GM19467 (cell line): Measurements from ENCODE around the gene NAB1.
"Not testable (repeated sequence)": the region's sequence is repeated elsewhere in the genome, so short reads cannot be mapped to it uniquely, and the experiment has no call there.

Experiments
- ATAC-seq: cut with Tn5 transposase; IDR thresholded peaks from one replicate; pipeline ENCODE4 v1.9.1; 2021; ENCODE audit warnings: mild to moderate bottlenecking, moderate library complexity; ENCODE audit not compliant: unreplicated experiment

The NAB1 gene

GRCh38 chr2:190708650-190709049 lies 59.8 kb downstream of the NAB1 start:
- ATAC-seq = not testable (repeated sequence)

DNA sequence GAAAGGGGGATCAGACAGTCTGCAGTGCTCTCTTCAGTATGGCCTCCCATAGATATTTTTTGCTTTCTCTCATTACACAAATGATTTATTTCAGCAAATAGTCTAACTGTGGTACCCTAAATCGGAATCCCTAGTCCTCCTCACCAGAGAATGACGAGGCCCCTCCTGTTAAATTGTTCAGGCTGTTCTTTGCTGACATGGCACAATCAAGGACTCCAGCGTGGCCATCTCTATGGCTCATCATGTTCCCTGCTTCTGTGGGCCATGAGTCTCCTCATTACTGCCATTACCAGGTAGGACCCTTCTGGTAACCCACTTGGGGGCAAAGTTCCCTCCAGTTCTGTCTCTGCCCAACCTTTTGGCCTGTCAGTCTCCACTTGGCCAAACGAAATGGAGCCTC lies 62.2 kb downstream of the NAB1 start:
- no peak for ATAC-seq

DNA sequence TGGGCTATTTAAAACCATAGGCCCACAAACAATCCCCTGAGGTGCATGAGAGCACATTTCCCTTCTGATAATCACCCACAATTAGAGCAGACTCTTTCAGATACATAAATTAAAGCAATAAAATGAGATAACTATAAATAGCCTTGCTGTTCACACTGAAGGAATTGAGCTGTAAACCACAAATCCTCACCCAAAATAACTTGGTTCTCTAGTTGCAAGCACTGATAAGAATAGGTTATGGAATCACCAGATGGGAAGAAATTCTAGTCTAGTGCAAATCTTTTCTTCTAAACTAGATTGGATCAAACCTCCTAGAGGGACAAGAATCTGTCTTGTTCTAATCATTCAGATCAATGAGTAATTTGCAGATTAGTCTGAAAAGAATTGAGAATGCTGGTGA lies 64.6 kb downstream of the NAB1 start:
- ATAC-seq = no peak

- no peak for ATAC-seq
These were observed 66.1 kb downstream of the NAB1 start for GRCh38 chr2:190714958-190715357.

GRCh38 chr2:190716176-190716807 lies 67.4 kb downstream of the NAB1 start:
- ATAC-seq = no peak

- no peak for ATAC-seq
These were observed 68.4 kb downstream of the NAB1 start for GRCh38 chr2:190717306-190717705.

GRCh38 chr2:190717764-190718651 lies 69.1 kb downstream of the NAB1 start:
- ATAC-seq = no peak

- ATAC-seq = peak; percentile 54
These were observed 70.0 kb downstream of the NAB1 start for GRCh38 chr2:190718652-190719526.

DNA sequence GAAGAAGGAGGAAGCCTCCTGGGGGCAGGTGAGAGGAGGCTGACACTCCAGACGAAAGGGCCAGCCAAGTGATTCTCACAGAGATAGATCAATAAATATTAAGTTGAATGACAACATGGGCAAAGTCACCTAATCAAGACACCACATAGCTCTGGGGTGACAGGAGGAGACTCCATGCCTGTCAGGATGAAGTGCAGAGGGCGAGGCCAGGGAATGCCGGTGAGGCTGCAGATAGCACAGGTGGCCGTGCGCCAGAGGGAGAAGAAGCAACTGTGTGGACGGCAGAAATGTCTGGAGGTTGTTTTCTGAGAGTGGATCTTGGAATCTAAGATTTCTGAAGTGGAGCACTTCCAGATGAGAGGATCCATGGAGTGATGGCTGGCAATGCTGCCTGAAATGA lies 71.4 kb downstream of the NAB1 start:
- ATAC-seq = no peak

- no peak for ATAC-seq
These were observed 71.8 kb downstream of the NAB1 start for GRCh38 chr2:190720691-190721090.

DNA sequence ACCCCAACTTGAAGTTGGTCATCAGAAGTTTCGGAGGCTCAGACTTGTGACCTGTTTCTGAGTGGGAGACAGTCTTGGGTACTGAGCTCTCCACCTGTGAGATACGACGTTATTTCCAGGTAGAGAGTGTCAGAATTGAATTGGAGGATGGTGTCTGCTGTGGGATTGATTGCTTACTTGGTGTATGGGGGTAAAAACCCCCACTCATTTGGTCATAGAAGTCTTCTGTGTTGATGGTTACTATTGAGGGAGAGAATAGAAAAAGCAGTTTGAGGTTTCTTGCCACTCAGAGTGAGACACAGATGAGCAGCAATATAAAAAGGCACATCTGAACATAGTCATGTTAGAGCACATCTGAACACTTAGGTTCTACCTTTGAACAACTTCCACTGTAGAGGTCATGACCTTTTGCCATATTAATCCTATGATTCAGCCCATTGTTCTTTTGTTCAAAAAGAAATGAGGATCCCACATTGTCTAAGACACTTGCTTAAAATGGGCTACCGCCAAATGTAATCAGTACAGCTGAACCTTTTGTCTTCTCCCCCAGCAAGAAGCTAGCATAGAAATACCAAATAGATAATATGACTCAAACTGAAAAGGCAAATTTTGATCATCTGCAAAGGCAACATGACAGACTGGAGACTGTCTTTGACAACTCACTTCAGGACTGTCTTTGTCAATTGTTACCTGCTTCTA lies 73.3 kb downstream of the NAB1 start:
- peak; percentile 50 for ATAC-seq

GRCh38 chr2:190722835-190723234 lies 74.0 kb downstream of the NAB1 start:
- ATAC-seq = peak; percentile 2

DNA sequence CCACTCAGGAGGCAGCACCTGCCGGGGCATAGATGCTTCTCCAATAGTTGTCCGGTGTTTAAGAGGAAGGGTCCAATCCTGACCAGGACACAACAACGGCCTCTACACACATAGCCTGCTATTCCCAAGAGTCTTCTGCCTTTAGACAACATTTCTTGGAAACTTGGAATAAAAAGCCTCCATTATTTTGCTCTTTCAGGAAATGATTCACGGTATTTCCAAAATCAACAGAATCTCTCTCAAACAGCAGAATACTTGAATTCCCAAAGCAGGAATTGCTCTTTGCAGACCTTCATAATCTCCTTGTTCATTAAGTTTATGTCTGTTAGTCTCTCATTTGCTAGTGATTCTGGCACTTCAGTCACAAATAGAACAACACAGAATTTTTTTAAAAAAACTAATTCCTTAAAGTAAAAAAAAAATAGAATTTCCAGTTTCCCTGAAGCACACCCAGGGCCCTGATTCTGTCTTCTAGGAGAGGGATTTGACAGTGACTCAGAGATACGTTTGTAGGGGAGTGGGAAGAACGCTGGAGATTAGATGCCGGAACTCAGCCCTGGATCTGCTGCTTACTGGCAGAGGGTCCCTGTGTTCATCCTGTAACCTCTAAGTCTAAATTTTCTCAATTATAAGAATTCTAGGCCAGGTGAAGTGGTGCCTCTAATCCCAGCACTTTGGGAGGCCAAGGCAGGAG lies 74.7 kb downstream of the NAB1 start:
- ATAC-seq = no peak

DNA sequence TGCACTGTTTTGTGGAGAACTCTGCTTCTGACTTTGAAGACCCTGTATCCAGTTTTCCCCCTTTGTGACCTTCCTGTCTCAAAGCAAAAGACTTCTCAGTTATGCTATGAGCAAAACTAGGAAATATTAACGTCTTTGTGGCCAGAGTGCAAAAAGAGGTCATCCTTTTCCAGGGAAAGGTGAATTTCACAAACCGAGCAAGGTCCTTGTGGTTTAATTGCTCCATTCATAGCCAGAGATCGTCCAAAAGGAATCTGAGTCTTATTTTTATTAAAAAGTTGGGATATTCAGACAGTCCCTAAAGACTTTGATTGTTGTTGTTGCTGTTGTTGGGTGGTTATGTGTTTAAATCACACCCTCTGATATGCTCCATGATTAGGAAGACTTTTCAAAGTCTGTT lies 77.4 kb downstream of the NAB1 start:
- no peak for ATAC-seq

- no peak for ATAC-seq
These were observed 87.5 kb downstream of the NAB1 start for GRCh38 chr2:190736355-190736754.

DNA sequence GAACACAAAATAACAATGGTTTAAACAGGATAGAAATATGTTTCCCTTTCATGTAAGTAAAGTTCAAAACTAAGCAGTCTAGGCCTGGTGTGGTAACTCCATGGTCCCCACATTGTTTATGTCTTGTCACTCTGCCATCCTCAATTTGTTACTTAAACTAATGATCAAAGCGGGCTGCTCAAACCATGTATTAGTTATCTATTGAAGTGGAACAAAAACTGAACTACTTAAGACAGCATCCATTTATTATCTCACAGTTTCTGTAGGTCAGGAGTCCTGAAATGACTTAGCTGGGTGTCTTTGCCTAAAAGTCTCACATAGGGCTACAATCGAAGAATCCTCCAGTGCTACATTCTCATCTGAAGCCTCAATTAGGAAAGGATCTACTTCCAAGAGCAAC lies 91.6 kb downstream of the NAB1 start:
- ATAC-seq = no peak
